ENCODE results near the gene RAD1. TPM values are rescaled to one million over a fixed set of nuclear protein-coding genes. Genes with fewer than 3 reads are reported as not detected.

RAD1 gene
- total RNA-seq, 1 experiment from 2014 or later = 33.4 TPM

- no peak for TF ChIP-seq E2F5 (CRISPR knock-in tag; IDR thresholded peaks at IDR 0.05)
- no peak for TF ChIP-seq ZNF512 (CRISPR knock-in tag; IDR thresholded peaks at IDR 0.05; ENCODE audit: borderline replicate concordance)
- TF ChIP-seq CDX4 (CRISPR knock-in tag; IDR thresholded peaks at IDR 0.05; ENCODE audit: borderline replicate concordance) = no peak
- no peak for TF ChIP-seq JUN (CRISPR knock-in tag; IDR thresholded peaks at IDR 0.05)
- TF ChIP-seq ZNF396 (CRISPR knock-in tag; IDR thresholded peaks at IDR 0.05; ENCODE audit: borderline replicate concordance) = no peak
- TF ChIP-seq PREB (CRISPR knock-in tag; IDR thresholded peaks at IDR 0.05; ENCODE audit: borderline replicate concordance) = no peak
- TF ChIP-seq ZNF671 (CRISPR knock-in tag; IDR thresholded peaks at IDR 0.05) = no peak
- no peak for TF ChIP-seq SMAD3 (CRISPR knock-in tag; IDR thresholded peaks at IDR 0.05; ENCODE audit: borderline replicate concordance)
- no peak for TF ChIP-seq ZNF281 (CRISPR knock-in tag; IDR thresholded peaks at IDR 0.05)
These were observed 17.7 kb downstream of the RAD1 start (continued) for GRCh38 chr5:34897646-34898045.

- ATAC-seq (peak; percentile 57), DNase-seq (ENCODE audit: low spot score) (no peak)
- POLR2A ChIA-PET = no interaction called here
- Mint-ChIP-seq H3K36me3 (no peaks in the 10 kb centered on the region), H3K4me1 (peaks cover 24% of the 10 kb centered on the region), H3K27ac (0 out of 2 replicates have a peak overlapping the region, but pooled peaks have one; percentile 47), H3K9me3 (no peaks in the 10 kb centered on the region), H3K27me3 (ENCODE audit: low read depth) (no peaks in the 10 kb centered on the region), H3K4me3 (no peak overlapping the region)
- CTCF ChIA-PET = interaction anchor here (0.5 to 1.3 kb wide), 6 partner anchors 10 to 411 kb away, joined by 3 to 4 read pairs (median 3); no protein-coding TSS in a partner anchor
- TF ChIP-seq E2F1 (CRISPR knock-in tag; IDR thresholded peaks at IDR 0.05) (no peak), HMGA2 (CRISPR knock-in tag; IDR thresholded peaks at IDR 0.05) (no peak), ZNF416 (CRISPR knock-in tag; IDR thresholded peaks at IDR 0.05) (no peak), ETV6 (CRISPR knock-in tag; IDR thresholded peaks at IDR 0.05) (no peak), EMX1 (CRISPR knock-in tag; IDR thresholded peaks at IDR 0.05) (no peak), RELA (CRISPR knock-in tag; IDR thresholded peaks at IDR 0.05; ENCODE audit: borderline replicate concordance) (no peak), AFF4 (CRISPR knock-in tag; IDR thresholded peaks at IDR 0.05; ENCODE audit: borderline replicate concordance) (no peak), ATF6 (CRISPR knock-in tag; IDR thresholded peaks at IDR 0.05) (no peak)
These were observed 19.5 kb downstream of the RAD1 start for GRCh38 chr5:34895641-34896419.
